Neural progenitor cell (in vitro differentiated cells): ENCODE results near the gene CAMKK2. TPM values are rescaled to one million over a fixed set of nuclear protein-coding genes. Genes with fewer than 3 reads are reported as not detected.
"Not testable (repeated sequence)": the region's sequence is repeated elsewhere in the genome, so short reads cannot be mapped to it uniquely, and the experiment has no call there.

ENCODE experiments used
- DNase-seq: peaks from one replicate; pipeline ENCODE4 v3.0.0-alpha.2; 2016; ENCODE audit warnings: low spot score
- H2AFZ ChIP-seq: fragments of 200-600 bp; sonication (generic); replicated peaks from 2 replicates; pipeline ENCODE4 v1.6.1; 2016; ENCODE audit warnings: antibody characterized with exemption
- H3F3A ChIP-seq: fragments of 200-600 bp; sonication (generic); 2 replicates; pipeline ENCODE4 v1.6.1; 2016; ENCODE audit warnings: antibody characterized with exemption, low read depth
- H3K27ac ChIP-seq: fragments of 200-600 bp; sonication (generic); 2 replicates; pipeline ENCODE4 v1.5.1; 2016; ENCODE audit warnings: mild to moderate bottlenecking
- H3K27me3 ChIP-seq: fragments of 200-600 bp; sonication (generic); 2 replicates; pipeline ENCODE4 v1.6.1; 2016; ENCODE audit warnings: mild to moderate bottlenecking, moderate library complexity
- H3K36me3 ChIP-seq: fragments of 200-600 bp; sonication (generic); 2 replicates; pipeline ENCODE4 v1.5.1; 2016
- H3K4me1 ChIP-seq: fragments of 200-600 bp; sonication (generic); 2 replicates; pipeline ENCODE4 v1.6.1; 2016; ENCODE audit warnings: mixed run types
- H3K4me2 ChIP-seq: fragments of 200-600 bp; sonication (generic); 2 replicates; pipeline ENCODE4 v1.6.1; 2016
- H3K4me3 ChIP-seq: fragments of 200-600 bp; sonication (generic); 2 replicates; pipeline ENCODE4 v1.5.1; 2016
- H3K79me2 ChIP-seq: fragments of 200-600 bp; sonication (generic); 2 replicates; pipeline ENCODE4 v1.6.1; 2016; ENCODE audit warnings: low read depth
- H3K9ac ChIP-seq: fragments of 200-600 bp; sonication (generic); 2 replicates; pipeline ENCODE4 v1.6.1; 2016
- H3K9me3 ChIP-seq: fragments of 200-600 bp; sonication (generic); 2 replicates; pipeline ENCODE4 v1.5.1; 2016; ENCODE audit warnings: low read depth
- H4K20me1 ChIP-seq: fragments of 200-600 bp; sonication (generic); 2 replicates; pipeline ENCODE4 v1.6.1; 2016; ENCODE audit warnings: low read depth
- H3K27ac Mint-ChIP-seq: 3 replicates; pipeline ENCODE4 v1.8.0; 2021; ENCODE audit warnings: mixed read lengths
- H3K27me3 Mint-ChIP-seq: 2 replicates; pipeline ENCODE4 v1.8.0; 2022; ENCODE audit warnings: low read depth, mild to moderate bottlenecking, inconsistent platforms, moderate library complexity, mixed read lengths; ENCODE audit not compliant: insufficient read depth
- H3K36me3 Mint-ChIP-seq: 3 replicates; pipeline ENCODE4 v1.8.0; 2021; ENCODE audit warnings: mixed read lengths
- H3K4me1 Mint-ChIP-seq: 3 replicates; pipeline ENCODE4 v1.8.0; 2021; ENCODE audit warnings: mixed read lengths
- H3K4me3 Mint-ChIP-seq: 3 replicates; pipeline ENCODE4 v1.8.0; 2021; ENCODE audit warnings: mild to moderate bottlenecking, moderate library complexity, mixed read lengths
- H3K9me3 Mint-ChIP-seq: 3 replicates; pipeline ENCODE4 v1.8.0; 2020; ENCODE audit warnings: mixed read lengths
- EZH2 ChIP-seq: fragments of 200-600 bp; sonication (generic); IDR thresholded peaks from 2 replicates; pipeline ENCODE4 v1.6.1; 2017; ENCODE audit warnings: antibody characterized with exemption, mild to moderate bottlenecking, moderate library complexity
- EZH2phosphoT487 ChIP-seq: fragments of 200-600 bp; sonication (generic); IDR thresholded peaks from 2 replicates; pipeline ENCODE4 v1.6.1; 2017; ENCODE audit warnings: antibody characterized with exemption
- total RNA-seq: library from RNA; depleted of rRNA; stranded (reverse); fragments of >200 nt; gene quantifications from 2 replicates; pipeline ENCODE4 v1.2.3, GENCODE V29; 2015; ENCODE audit warnings: low replicate concordance
- TF ChIP-seq, protein P1 (sequence below): fragments of 200-600 bp; sonication (generic); IDR thresholded peaks from 2 replicates; pipeline ENCODE4 v1.5.1; 2017; ENCODE audit warnings: antibody characterized with exemption, mild to moderate bottlenecking

The CAMKK2 gene
- total RNA-seq, 1 donor from 2014 or later, result 21.0 TPM

DNA sequence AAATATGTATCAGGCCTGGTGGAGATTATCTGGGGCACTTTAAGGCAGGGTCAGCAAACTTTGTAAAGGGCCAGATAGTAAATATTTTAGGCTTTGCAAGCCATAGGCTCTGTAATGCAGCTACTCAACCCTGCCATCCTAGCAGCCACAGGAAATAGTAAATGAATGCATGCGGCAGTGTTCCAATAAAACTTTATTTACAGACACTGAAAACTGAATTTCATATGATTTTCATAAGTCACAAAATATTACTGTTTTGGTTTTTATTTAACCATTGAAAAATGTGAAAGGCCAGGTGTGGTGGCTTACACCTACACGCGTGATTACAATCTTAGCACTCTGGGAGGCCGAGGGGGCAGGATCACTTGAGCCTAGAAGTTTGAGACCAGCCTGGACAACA, 3.2 kb upstream of the CAMKK2 start:
- Mint-ChIP-seq H3K9me3 (no peaks in the 10 kb centered on the region), H3K27me3 (peaks cover 8% of the 10 kb centered on the region), H3K4me1 (peaks cover 10% of the 10 kb centered on the region), H3K36me3 (no peaks in the 10 kb centered on the region), H3K4me3 (no peak overlapping the region), H3K27ac (no peak overlapping the region)
- H2AFZ ChIP-seq, result no peak overlapping the region
- H3K9me3 ChIP-seq, result no peaks in the 10 kb centered on the region
- peaks cover 8% of the 10 kb centered on the region for H4K20me1 ChIP-seq
- no peaks in the 10 kb centered on the region for H3K27me3 ChIP-seq
- no peak for DNase-seq
- peaks cover 7% of the 10 kb centered on the region for H3K4me1 ChIP-seq
- no peak overlapping the region for H3K4me3 ChIP-seq
- no peak overlapping the region for H3K27ac ChIP-seq
- no peak overlapping the region for H3K4me2 ChIP-seq
- no peak overlapping the region for H3K9ac ChIP-seq
- H3F3A ChIP-seq, result peaks cover 17% of the 10 kb centered on the region
- TF ChIP-seq EZH2phosphoT487, result no peak
- TF ChIP-seq, protein P1, sequence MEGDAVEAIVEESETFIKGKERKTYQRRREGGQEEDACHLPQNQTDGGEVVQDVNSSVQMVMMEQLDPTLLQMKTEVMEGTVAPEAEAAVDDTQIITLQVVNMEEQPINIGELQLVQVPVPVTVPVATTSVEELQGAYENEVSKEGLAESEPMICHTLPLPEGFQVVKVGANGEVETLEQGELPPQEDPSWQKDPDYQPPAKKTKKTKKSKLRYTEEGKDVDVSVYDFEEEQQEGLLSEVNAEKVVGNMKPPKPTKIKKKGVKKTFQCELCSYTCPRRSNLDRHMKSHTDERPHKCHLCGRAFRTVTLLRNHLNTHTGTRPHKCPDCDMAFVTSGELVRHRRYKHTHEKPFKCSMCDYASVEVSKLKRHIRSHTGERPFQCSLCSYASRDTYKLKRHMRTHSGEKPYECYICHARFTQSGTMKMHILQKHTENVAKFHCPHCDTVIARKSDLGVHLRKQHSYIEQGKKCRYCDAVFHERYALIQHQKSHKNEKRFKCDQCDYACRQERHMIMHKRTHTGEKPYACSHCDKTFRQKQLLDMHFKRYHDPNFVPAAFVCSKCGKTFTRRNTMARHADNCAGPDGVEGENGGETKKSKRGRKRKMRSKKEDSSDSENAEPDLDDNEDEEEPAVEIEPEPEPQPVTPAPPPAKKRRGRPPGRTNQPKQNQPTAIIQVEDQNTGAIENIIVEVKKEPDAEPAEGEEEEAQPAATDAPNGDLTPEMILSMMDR, result no peak
- TF ChIP-seq EZH2, result no peak
- no peaks in the 10 kb centered on the region for H3K36me3 ChIP-seq
- peaks cover 17% of the 10 kb centered on the region for H3K79me2 ChIP-seq

DNA sequence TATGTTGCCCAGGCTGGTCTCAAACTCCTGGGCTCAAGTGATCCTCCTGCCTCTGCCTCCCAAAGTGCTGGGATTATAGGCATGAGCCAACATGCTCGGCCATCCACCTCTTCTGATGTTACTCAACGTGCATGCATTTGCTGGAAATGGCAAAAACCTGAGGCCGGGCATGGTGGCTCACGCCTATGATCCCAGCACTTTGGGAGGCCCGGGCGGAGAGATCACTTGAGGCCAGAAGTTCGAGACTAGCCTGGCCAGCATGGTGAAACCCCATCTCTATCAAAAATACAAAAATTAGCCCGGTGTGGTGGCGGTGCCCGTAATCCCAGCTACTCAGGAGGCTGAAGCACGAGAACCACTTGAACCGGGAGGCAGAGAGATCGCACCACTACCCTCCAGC, 1.9 kb upstream of the CAMKK2 start:
- H3K4me1 ChIP-seq, H3K27me3 ChIP-seq, H3K36me3 ChIP-seq, H3K4me2 ChIP-seq, DNase-seq, H3K4me1 Mint-ChIP-seq, H2AFZ ChIP-seq, H3K9ac ChIP-seq, H3K27ac Mint-ChIP-seq, H3K9me3 Mint-ChIP-seq, H3K27ac ChIP-seq, H3K4me3 ChIP-seq, H3K36me3 Mint-ChIP-seq, H3K9me3 ChIP-seq: not testable (repeated sequence)
- H3K79me2 ChIP-seq, result peaks cover 28% of the 10 kb centered on the region
- peaks cover 17% of the 10 kb centered on the region for H3F3A ChIP-seq
- Mint-ChIP-seq H3K4me3 (peak overlapping the region; percentile 86), H3K27me3 (peaks cover 10% of the 10 kb centered on the region)
- H4K20me1 ChIP-seq, result peaks cover 17% of the 10 kb centered on the region

DNA sequence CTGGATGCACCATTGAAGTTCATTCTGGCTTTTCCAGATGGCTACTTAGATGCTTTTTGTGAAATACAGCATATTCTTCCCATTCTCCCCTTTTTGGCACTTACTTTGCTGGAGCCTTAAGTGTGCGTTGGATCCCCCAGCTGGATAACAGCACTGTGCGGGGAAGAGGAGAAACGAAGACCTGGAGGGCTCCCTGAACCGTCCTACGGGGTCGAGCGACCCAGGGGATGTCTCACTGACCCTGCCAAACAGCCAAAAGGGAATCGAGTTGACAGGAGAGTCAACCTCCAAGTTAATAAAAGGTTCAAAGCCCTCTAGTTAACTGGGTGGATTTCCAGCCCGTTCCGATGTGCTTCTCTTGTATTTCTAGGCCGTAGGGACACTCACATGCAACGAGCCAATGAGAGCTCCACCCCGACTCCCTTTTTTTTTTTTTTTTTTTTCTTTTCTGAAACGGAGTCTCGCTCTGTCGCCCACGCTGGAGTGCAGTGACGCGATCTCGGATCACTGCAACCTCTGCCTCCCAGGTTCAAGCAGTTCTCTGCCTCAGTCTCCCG, 1.0 kb upstream of the CAMKK2 start:
- no peaks in the 10 kb centered on the region for H3K9me3 ChIP-seq
- peak overlapping the region; percentile 92 for H3K27ac ChIP-seq
- H3K79me2 ChIP-seq, result peaks cover 35% of the 10 kb centered on the region
- peak; percentile 52 for DNase-seq
- H2AFZ ChIP-seq, result peak overlapping the region; percentile 93
- TF ChIP-seq EZH2 (no peak), EZH2phosphoT487 (no peak)
- TF ChIP-seq, protein P1, result no peak
- peaks cover 7% of the 10 kb centered on the region for H3K4me1 ChIP-seq
- Mint-ChIP-seq H3K9me3 (no peaks in the 10 kb centered on the region), H3K4me1 (peaks cover 10% of the 10 kb centered on the region), H3K36me3 (no peaks in the 10 kb centered on the region), H3K4me3 (peak overlapping the region; percentile 86), H3K27me3 (peaks cover 8% of the 10 kb centered on the region), H3K27ac (no peak overlapping the region)
- peaks cover 14% of the 10 kb centered on the region for H3F3A ChIP-seq
- H3K27me3 ChIP-seq, result no peaks in the 10 kb centered on the region
- peaks cover 17% of the 10 kb centered on the region for H4K20me1 ChIP-seq
- peak overlapping the region; percentile 93 for H3K4me3 ChIP-seq
- peak overlapping the region; percentile 81 for H3K4me2 ChIP-seq
- H3K9ac ChIP-seq, result peak overlapping the region; percentile 44
- H3K36me3 ChIP-seq, result no peaks in the 10 kb centered on the region

DNA sequence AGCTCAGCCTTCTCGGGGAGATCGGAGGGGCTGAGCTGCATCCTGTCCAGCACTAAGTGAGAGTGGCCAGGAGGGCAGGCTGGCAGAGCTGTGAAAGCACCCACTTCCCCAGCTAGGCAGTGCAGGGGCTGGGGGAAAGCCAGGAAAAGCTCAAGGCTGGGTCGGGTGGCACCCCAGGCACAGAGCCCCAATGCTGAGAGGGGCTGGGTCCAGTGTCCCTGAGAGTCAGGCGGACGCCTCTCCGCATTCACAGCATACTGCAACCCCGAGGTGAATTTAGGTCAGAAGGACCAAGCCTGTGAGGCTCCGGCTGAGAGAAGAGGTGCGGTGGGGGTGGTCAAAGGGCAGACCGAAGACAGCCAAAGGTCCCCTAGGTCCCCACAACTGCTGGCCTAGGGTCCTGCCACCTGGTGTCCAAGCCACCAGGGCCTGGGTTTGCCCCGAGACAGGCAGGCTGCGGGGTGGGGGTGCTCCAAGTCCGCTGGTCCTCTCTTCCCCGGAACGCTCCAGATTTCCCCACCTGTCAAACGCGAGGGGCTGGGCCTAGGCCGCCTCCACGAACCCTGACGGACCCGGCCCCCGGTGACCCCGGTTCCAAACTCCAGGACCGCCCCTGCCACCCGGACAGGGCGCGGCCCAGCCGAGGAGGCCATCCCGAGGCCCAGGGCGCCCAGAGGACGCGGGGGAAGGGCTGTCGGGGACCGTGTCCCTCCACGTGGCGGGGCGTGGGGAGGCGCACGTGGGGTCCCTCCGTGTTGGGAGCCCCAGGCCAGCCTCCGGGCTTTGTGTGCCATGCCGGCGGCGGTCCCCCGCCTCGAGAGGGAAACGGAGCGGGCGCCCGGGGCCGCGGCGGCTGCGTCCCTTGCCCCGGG, 527 bp downstream of the CAMKK2 start:
- peak overlapping the region; percentile 91 for H3K4me3 Mint-ChIP-seq

More for the DNA sequence above, 527 bp downstream of the CAMKK2 start:
- H3K9ac ChIP-seq, result peak overlapping the region; percentile 53
- Mint-ChIP-seq H3K4me1 (peaks cover 10% of the 10 kb centered on the region), H3K9me3 (no peaks in the 10 kb centered on the region), H3K36me3 (peaks cover 7% of the 10 kb centered on the region), H3K27me3 (peaks cover 10% of the 10 kb centered on the region), H3K27ac (peak overlapping the region; percentile 29)
- peak overlapping the region; percentile 95 for H2AFZ ChIP-seq
- TF ChIP-seq, protein P1, result no peak
- TF ChIP-seq EZH2, result no peak
- TF ChIP-seq EZH2phosphoT487, result no peak
- peak overlapping the region; percentile 95 for H3K4me2 ChIP-seq
- peak overlapping the region; percentile 93 for H3K4me3 ChIP-seq
- no peaks in the 10 kb centered on the region for H3K36me3 ChIP-seq
- no peaks in the 10 kb centered on the region for H3K27me3 ChIP-seq
- H3K27ac ChIP-seq, result no peak overlapping the region
- H3K9me3 ChIP-seq, result no peaks in the 10 kb centered on the region
- H3F3A ChIP-seq, result peaks cover 14% of the 10 kb centered on the region
- H3K4me1 ChIP-seq, result peaks cover 7% of the 10 kb centered on the region
- H3K79me2 ChIP-seq, result peaks cover 42% of the 10 kb centered on the region
- H4K20me1 ChIP-seq, result peaks cover 18% of the 10 kb centered on the region
- peak; percentile 56 for DNase-seq
